Measurements from ENCODE around the gene TEC. TPM values are rescaled to one million over a fixed set of nuclear protein-coding genes. Genes with fewer than 3 reads are reported as not detected.

The TEC gene
- total RNA-seq, 1 experiment from 2014 or later, result 4.5 TPM

GRCh38 chr4:48243429-48243828 is 26.2 kb downstream of the TEC start:
- DNase-seq (ENCODE audit: low read depth, low spot score), result no peak
- BruUV-seq (replicated peaks), result no TSS peak
- Histone ChIP-seq H3K4me2 (ENCODE audit: low read length) (no peak overlapping the region), H3K27ac (ENCODE audit: low read depth, low read length) (no peak overlapping the region), H4K20me1 (ENCODE audit: insufficient read depth) (no peaks in the 10 kb centered on the region), H3K36me3 (ENCODE audit: control insufficient read depth in 1 of 2, insufficient read depth in 2 of 2, low read length in 2 of 2) (no peaks in the 10 kb centered on the region), H3K27me3 (ENCODE audit: insufficient read depth, low read length) (no peaks in the 10 kb centered on the region), H3K4me1 (ENCODE audit: control insufficient read depth in 1 of 2, insufficient read depth in 2 of 2, low read length in 2 of 2) (peaks cover 0 to 8% of the 10 kb centered on the region in 2 experiments; a peak in 2 of 4 replicates), H3K9ac (ENCODE audit: low read length) (no peak overlapping the region), H3K9me2 (ENCODE audit: insufficient read depth) (no peaks in the 10 kb centered on the region), H3K4me3 (replicated peaks in 1 of 2; ENCODE audit: low read depth in 1 of 2, low read length in 2 of 2) (no peak overlapping the region), H3K79me2 (ENCODE audit: insufficient read depth, low read length) (peaks cover 13% of the 10 kb centered on the region), H3K9me3 (ENCODE audit: control insufficient read depth in 1 of 2, insufficient read depth in 1 of 2, low read depth in 1 of 2, low read length in 2 of 2) (no peaks in the 10 kb centered on the region), H2AFZ (ENCODE audit: low read depth, low read length, poor library complexity, severe bottlenecking) (no peak overlapping the region)
- RAD21 ChIA-PET (ENCODE audit: low non-redundant PET in 1 of 2, low total read pairs in 2 of 2, uncharacterized antibody in 2 of 2, unreplicated experiment in 2 of 2), result no interaction called here
- CTCF ChIA-PET, result no interaction called here
- POLR2A ChIA-PET, result no interaction called here
- intact Hi-C loops (cut with micrococcal nuclease), result no loop called here
- ATAC-seq, result no peak
- TF ChIP-seq JUND (IDR thresholded peaks at IDR 0.05) (no peak), CBX3 (IDR thresholded peaks at IDR 0.05; ENCODE audit: low read depth) (no peak), RAD21 (IDR thresholded peaks at IDR 0.05; ENCODE audit: low read depth) (no peak), SIN3A (IDR thresholded peaks at IDR 0.05; ENCODE audit: low read depth) (no peak), ELF1 (IDR thresholded peaks at IDR 0.05; ENCODE audit: borderline replicate concordance, low read depth) (no peak), ATF3 (IDR thresholded peaks at IDR 0.05) (no peak), YY1 (IDR thresholded peaks at IDR 0.05; ENCODE audit: extremely low read depth, insufficient replicate concordance, low read depth, low read length) (no peak)

GRCh38 chr4:48242511-48243195 is 27.0 kb downstream of the TEC start:
- no peak overlapping the region for H3K27ac ChIP-seq (ENCODE audit: low read depth, low read length)
- H3K9ac ChIP-seq (ENCODE audit: low read length), result no peak overlapping the region
- no peaks in the 10 kb centered on the region for H3K36me3 ChIP-seq (ENCODE audit: control insufficient read depth in 1 of 2, insufficient read depth in 2 of 2, low read length in 2 of 2)
- peaks cover 13% of the 10 kb centered on the region for H3K79me2 ChIP-seq (ENCODE audit: insufficient read depth, low read length)
- no peak overlapping the region for H3K4me2 ChIP-seq (ENCODE audit: low read length)
- H3K27me3 ChIP-seq (ENCODE audit: insufficient read depth, low read length), result no peaks in the 10 kb centered on the region
- H3K4me3 ChIP-seq (replicated peaks in 1 of 2; ENCODE audit: low read depth in 1 of 2, low read length in 2 of 2), result no peak overlapping the region
- no peaks in the 10 kb centered on the region for H4K20me1 ChIP-seq (ENCODE audit: insufficient read depth)
- ATAC-seq (no peak), DNase-seq (ENCODE audit: low read depth, low spot score) (no peak)
- no peaks in the 10 kb centered on the region for H3K9me2 ChIP-seq (ENCODE audit: insufficient read depth)
- H3K9me3 ChIP-seq (ENCODE audit: control insufficient read depth in 1 of 2, insufficient read depth in 1 of 2, low read depth in 1 of 2, low read length in 2 of 2), result no peaks in the 10 kb centered on the region
- H3K4me1 ChIP-seq (ENCODE audit: control insufficient read depth in 1 of 2, insufficient read depth in 2 of 2, low read length in 2 of 2), result peaks cover 0 to 8% of the 10 kb centered on the region in 2 experiments; a peak in 2 of 4 replicates
- intact Hi-C loops (cut with micrococcal nuclease), result no loop called here
- H2AFZ ChIP-seq (ENCODE audit: low read depth, low read length, poor library complexity, severe bottlenecking), result no peak overlapping the region
- ChIA-PET CTCF (no interaction called here), POLR2A (no interaction called here), RAD21 (ENCODE audit: low non-redundant PET in 1 of 2, low total read pairs in 2 of 2, uncharacterized antibody in 2 of 2, unreplicated experiment in 2 of 2) (no interaction called here)
- BruUV-seq (replicated peaks), result no TSS peak
- TF ChIP-seq ZBTB33 (IDR thresholded peaks at IDR 0.05; ENCODE audit: extremely low read depth, insufficient replicate concordance, low read length) (no peak), CTCF (IDR thresholded peaks at IDR 0.05 in 2 of 3, conservative IDR thresholded peaks at IDR 0.05 in 1 of 3; ENCODE audit: borderline replicate concordance in 1 of 3, insufficient read depth in 1 of 3, low read depth in 2 of 3, low read length in 2 of 3) (no peak), MAX (IDR thresholded peaks at IDR 0.05) (no peak), REST (IDR thresholded peaks at IDR 0.05; ENCODE audit: low read depth) (no peak), EZH2 (IDR thresholded peaks at IDR 0.05) (no peak)
